Transverse colon (tissue), 3 donors: ENCODE measurements around the gene RAB40C.

Experiments used
- CTCF ChIP-seq, 5 experiments: fragments of 200-600 bp in 3 of 5; fragments of 450-650 bp in 2 of 5; sonication (generic) in 3 of 5; IDR thresholded peaks; 1 replicate in 2 of 5; 2 replicates in 3 of 5; pipeline ENCODE4 v1.5.1; 2016 to 2017; ENCODE audit warnings: antibody characterized with exemption in 5 of 5, inconsistent platforms in 3 of 5, mild to moderate bottlenecking in 2 of 5, moderate library complexity in 1 of 5
- EP300 ChIP-seq: sonication (generic); formaldehyde crosslinking; IDR thresholded peaks from one replicate; pipeline ENCODE4 v1.6.1; 2017; ENCODE audit warnings: antibody characterized with exemption, low read depth

GRCh38 chr16:578870-579405 lies 10.9 kb upstream of the RAB40C start:
- TF ChIP-seq EP300: no peak
- peak; percentile 70 to 95 (median 90) for TF ChIP-seq CTCF (IDR thresholded peaks at IDR 0.05)
